GM21360 (cell line): Measurements from ENCODE around the gene TNKS2.

Experiments used
- ATAC-seq: cut with Tn5 transposase; IDR thresholded peaks from one replicate; pipeline ENCODE4 v1.9.1; 2021; ENCODE audit warnings: mild to moderate bottlenecking, moderate library complexity; ENCODE audit not compliant: unreplicated experiment

TNKS2 gene

GRCh38 chr10:91907914-91908336 is 109.7 kb downstream of the TNKS2 start:
- ATAC-seq, result no peak

DNA sequence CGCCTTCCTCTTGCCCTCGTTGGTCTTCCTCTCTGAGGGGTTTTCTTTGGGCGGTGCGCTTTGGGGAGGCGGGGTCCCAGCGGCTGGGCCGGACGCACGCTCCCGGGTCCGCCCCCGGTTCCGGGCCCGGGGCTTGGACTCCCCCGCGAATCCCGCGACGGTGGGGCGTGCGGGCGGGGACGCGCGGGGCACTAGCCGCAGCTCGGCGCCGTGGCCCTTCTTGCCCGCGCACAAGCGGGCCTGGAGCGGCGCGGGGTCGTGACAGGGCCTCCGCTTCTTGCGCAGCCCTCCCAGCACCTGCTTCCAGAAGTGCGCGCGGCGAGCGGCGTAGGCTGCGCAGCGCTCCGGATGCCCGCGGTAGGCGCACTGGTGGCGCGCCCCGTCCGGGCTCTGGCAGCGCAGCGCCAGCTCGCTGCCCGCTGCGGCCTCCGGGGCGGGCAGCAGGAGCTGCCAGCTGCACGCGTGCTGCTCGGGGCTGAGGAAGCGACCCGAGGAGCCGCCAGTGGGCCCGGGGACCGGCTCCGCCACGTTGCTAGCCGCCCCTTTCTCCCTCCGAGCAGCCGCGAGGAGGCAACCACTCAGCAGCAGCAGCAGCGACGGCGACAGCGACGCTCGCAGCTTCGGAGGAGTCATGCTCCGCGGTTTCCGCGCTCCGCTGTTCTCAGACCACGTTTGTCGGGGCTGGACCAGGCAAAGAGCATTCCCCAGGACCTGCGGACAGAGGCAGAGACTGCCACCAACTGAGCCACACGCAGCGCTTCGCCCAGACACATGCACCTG is 110.3 kb downstream of the TNKS2 start:
- peak; percentile 89 for ATAC-seq

DNA sequence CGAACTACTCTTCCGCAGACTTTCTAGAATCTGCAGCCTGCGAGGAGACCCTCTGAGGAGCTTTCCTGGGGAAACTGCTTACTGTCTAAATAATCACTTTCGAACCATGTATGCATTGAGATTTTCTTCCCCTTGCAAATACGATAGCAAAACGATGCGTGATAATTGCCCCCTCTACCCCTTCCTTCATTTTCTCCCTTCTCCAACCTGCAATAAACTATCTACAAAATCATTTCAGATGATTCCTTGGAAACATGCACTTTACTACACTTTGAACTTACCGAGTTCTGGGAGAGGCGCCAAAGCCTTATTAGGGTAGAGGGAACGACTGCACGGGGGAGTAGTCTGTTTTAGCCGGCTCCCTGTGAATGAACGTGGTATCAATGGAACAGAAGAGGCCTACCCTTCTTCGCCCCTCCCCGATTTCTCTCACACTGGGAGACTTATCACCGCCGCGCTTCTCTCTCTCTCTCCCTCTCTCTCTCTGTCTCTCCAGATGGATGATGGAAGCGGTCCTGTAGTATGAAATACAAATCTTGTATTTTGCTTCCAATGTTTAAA is 111.0 kb downstream of the TNKS2 start, which contains the start of gene FGFBP3:
FGFBP3 (minus strand) TSS at position 370 of the 561 bp plus-strand sequence. CDS start 517 bp downstream, outside the sequence.
- ATAC-seq, result no peak

DNA sequence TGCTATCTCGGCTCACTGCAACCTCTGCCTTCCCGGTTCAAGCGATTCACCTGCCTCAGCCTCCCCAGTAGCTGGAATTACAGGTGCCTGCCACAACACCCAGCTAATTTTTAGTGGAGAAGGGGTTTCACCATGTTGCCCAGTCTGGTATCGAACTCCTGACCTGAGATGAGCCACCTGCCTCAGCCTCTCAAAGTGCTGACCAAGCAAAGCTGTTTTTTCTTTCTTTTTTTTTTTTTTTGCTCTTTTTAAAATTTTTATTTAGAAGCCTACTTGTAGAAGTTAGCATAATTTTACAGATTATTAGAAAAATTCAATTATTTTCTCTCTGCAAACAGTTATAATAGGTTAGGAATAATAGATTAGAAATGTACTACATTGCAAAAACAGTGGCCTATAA is 112.2 kb downstream of the TNKS2 start:
- ATAC-seq, result no peak
